Neural cell (in vitro differentiated cells): ENCODE results near the gene DNAJB2.

Experiments used
- EZH2 ChIP-seq: fragments of 200-600, 300-800 bp; shearing (Covaris generic), sonication (generic); IDR thresholded peaks from 2 replicates; pipeline ENCODE4 v1.6.1; 2014; ENCODE audit warnings: antibody characterized with exemption, low read length, borderline replicate concordance, mild to moderate bottlenecking; ENCODE audit not compliant: insufficient read depth, poor library complexity, severe bottlenecking
- MXI1 ChIP-seq: fragments of 450-650 bp; conservative IDR thresholded peaks from 2 replicates; pipeline ENCODE4 v1.6.1; 2014; ENCODE audit warnings: antibody characterized with exemption, mild to moderate bottlenecking; ENCODE audit not compliant: poor library complexity, severe bottlenecking
- POLR2AphosphoS5 ChIP-seq: IDR thresholded peaks from 2 replicates; pipeline ENCODE4 v1.6.1; 2012
- TAF1 ChIP-seq: IDR thresholded peaks from 2 replicates; pipeline ENCODE4 v1.6.1; 2012; ENCODE audit warnings: low read depth
- TF ChIP-seq, protein P1 (sequence below): fragments of 450-650 bp; IDR thresholded peaks from 2 replicates; pipeline ENCODE4 v1.5.1; 2014; ENCODE audit warnings: antibody characterized with exemption, mild to moderate bottlenecking, moderate library complexity; ENCODE audit not compliant: poor library complexity, severe bottlenecking
- TF ChIP-seq, protein P2 (sequence below): IDR thresholded peaks from 2 replicates; pipeline ENCODE4 v1.6.1; 2012; ENCODE audit warnings: borderline replicate concordance

GRCh38 chr2:219266886-219267285 is 12.3 kb upstream of the DNAJB2 start:
- TF ChIP-seq, protein P1, sequence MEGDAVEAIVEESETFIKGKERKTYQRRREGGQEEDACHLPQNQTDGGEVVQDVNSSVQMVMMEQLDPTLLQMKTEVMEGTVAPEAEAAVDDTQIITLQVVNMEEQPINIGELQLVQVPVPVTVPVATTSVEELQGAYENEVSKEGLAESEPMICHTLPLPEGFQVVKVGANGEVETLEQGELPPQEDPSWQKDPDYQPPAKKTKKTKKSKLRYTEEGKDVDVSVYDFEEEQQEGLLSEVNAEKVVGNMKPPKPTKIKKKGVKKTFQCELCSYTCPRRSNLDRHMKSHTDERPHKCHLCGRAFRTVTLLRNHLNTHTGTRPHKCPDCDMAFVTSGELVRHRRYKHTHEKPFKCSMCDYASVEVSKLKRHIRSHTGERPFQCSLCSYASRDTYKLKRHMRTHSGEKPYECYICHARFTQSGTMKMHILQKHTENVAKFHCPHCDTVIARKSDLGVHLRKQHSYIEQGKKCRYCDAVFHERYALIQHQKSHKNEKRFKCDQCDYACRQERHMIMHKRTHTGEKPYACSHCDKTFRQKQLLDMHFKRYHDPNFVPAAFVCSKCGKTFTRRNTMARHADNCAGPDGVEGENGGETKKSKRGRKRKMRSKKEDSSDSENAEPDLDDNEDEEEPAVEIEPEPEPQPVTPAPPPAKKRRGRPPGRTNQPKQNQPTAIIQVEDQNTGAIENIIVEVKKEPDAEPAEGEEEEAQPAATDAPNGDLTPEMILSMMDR, result no peak
- no peak for TF ChIP-seq MXI1
- no peak for TF ChIP-seq POLR2AphosphoS5
- no peak for TF ChIP-seq TAF1
- TF ChIP-seq EZH2, result no peak
- TF ChIP-seq, protein P2, sequence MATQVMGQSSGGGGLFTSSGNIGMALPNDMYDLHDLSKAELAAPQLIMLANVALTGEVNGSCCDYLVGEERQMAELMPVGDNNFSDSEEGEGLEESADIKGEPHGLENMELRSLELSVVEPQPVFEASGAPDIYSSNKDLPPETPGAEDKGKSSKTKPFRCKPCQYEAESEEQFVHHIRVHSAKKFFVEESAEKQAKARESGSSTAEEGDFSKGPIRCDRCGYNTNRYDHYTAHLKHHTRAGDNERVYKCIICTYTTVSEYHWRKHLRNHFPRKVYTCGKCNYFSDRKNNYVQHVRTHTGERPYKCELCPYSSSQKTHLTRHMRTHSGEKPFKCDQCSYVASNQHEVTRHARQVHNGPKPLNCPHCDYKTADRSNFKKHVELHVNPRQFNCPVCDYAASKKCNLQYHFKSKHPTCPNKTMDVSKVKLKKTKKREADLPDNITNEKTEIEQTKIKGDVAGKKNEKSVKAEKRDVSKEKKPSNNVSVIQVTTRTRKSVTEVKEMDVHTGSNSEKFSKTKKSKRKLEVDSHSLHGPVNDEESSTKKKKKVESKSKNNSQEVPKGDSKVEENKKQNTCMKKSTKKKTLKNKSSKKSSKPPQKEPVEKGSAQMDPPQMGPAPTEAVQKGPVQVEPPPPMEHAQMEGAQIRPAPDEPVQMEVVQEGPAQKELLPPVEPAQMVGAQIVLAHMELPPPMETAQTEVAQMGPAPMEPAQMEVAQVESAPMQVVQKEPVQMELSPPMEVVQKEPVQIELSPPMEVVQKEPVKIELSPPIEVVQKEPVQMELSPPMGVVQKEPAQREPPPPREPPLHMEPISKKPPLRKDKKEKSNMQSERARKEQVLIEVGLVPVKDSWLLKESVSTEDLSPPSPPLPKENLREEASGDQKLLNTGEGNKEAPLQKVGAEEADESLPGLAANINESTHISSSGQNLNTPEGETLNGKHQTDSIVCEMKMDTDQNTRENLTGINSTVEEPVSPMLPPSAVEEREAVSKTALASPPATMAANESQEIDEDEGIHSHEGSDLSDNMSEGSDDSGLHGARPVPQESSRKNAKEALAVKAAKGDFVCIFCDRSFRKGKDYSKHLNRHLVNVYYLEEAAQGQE, result no peak
